A549 (cell line): ENCODE data around the gene CHCT1. TPM values are rescaled to one million over a fixed set of nuclear protein-coding genes. Genes with fewer than 3 reads are reported as not detected.
A peak's percentile ranks its signal among the peaks of the same experiment; 100 is the strongest.
"Not testable (repeated sequence)": the region's sequence is repeated elsewhere in the genome, so short reads cannot be mapped to it uniquely, and the experiment has no call there.

Experiments used
- ATAC-seq, 2 experiments: fragments of 200-7000 bp in 1 of 2; fragments of >200 bp in 1 of 2; cut with Nextera tagmentation in 1 of 2; cut with Tn5 transposase in 1 of 2; 3 replicates each; pipeline versions ENCODE4 v1.8.0 to v1.9.1; 2018 to 2020; ENCODE audit warnings: mild to moderate bottlenecking in 1 of 2, moderate library complexity in 1 of 2
- CTCF ChIA-PET: fragments of 300-600 bp; sonication (Branson Sonifier 250); formaldehyde crosslinking; extraction: SDS; loops from one replicate; lab custom pipeline; 2021; ENCODE audit warnings: antibody characterized with exemption, inconsistent platforms; lab: Yijun Ruan, JAX
- POLR2A ChIA-PET: fragments of 350-600 bp; formaldehyde crosslinking; extraction: SDS; loops from one replicate; lab custom pipeline; 2021; ENCODE audit warnings: antibody characterized with exemption, inconsistent platforms; lab: Yijun Ruan, JAX
- DNase-seq, 2 experiments: peaks; one replicate each; pipeline versions ENCODE4 v3.0.0 to v3.0.0-alpha.2; 2011 to 2016; ENCODE audit warnings: low read depth in 1 of 2, low spot score in 1 of 2
- FAIRE-seq: peaks from 2 replicates; lab custom pipeline; 2011; peaks lifted over from hg19 to GRCh38; lab: Jason Lieb, UNC
- H3K27ac ChIP-seq, 2 experiments: fragments of >200 bp; sonication (Bioruptor Twin); formaldehyde crosslinking; 3 replicates each; pipeline ENCODE4 v1.5.1; 2016 to 2017
- H3K4me1 ChIP-seq: fragments of >200 bp; sonication (Bioruptor Twin); formaldehyde crosslinking; 3 replicates; pipeline ENCODE4 v1.6.1; 2016
- H3K4me2 ChIP-seq: fragments of >200 bp; sonication (Bioruptor Twin); formaldehyde crosslinking; 3 replicates; pipeline ENCODE4 v1.6.1; 2016
- H3K4me3 ChIP-seq: fragments of >200 bp; sonication (Bioruptor Twin); formaldehyde crosslinking; 3 replicates; pipeline ENCODE4 v1.5.1; 2016
- H3K9me3 ChIP-seq: fragments of >200 bp; sonication (Bioruptor Twin); formaldehyde crosslinking; 3 replicates; pipeline ENCODE4 v1.6.1; 2016
- BCL3 ChIP-seq: fragments of >200 bp; sonication (Bioruptor Twin); formaldehyde crosslinking; IDR thresholded peaks from 3 replicates; pipeline ENCODE4 v1.6.1; 2016
- CHD4 ChIP-seq: fragments of 200-600 bp; sonication (generic); IDR thresholded peaks from 2 replicates; pipeline ENCODE4 v1.6.1; 2016; ENCODE audit warnings: antibody characterized with exemption, mild to moderate bottlenecking, borderline replicate concordance
- CTCF ChIP-seq: fragments of >200 bp; sonication (Bioruptor Twin); formaldehyde crosslinking; IDR thresholded peaks from 3 replicates; pipeline ENCODE4 v1.5.1; 2016
- EHMT2 ChIP-seq: fragments of 200-600 bp; sonication (generic); IDR thresholded peaks from 2 replicates; pipeline ENCODE4 v1.6.1; 2016; ENCODE audit warnings: antibody characterized with exemption, low read depth, mild to moderate bottlenecking, moderate library complexity
- ESRRA ChIP-seq: fragments of 150-350 bp; IDR thresholded peaks from 2 replicates; pipeline ENCODE4 v1.6.1; 2014; ENCODE audit warnings: mild to moderate bottlenecking, low read length, borderline replicate concordance
- FOSB ChIP-seq: fragments of 250-450 bp; sonication (Bioruptor Pico); IDR thresholded peaks from 2 replicates; pipeline ENCODE4 v1.5.0; 2020; ENCODE audit warnings: mild to moderate bottlenecking, moderate library complexity
- GATA3 ChIP-seq: IDR thresholded peaks from 2 replicates; pipeline ENCODE4 v1.6.1; 2012; ENCODE audit warnings: borderline replicate concordance
- HEYL ChIP-seq: fragments of 250-450 bp; sonication (Bioruptor Pico); IDR thresholded peaks from 2 replicates; pipeline ENCODE4 v1.8.0; 2021; ENCODE audit warnings: mild to moderate bottlenecking, moderate library complexity
- HMGXB4 ChIP-seq: fragments of 250-450 bp; sonication (Bioruptor Pico); IDR thresholded peaks from 2 replicates; pipeline ENCODE4 v1.5.0; 2021; ENCODE audit warnings: mild to moderate bottlenecking, moderate library complexity, borderline replicate concordance
- KDM5A ChIP-seq: fragments of 200-600 bp; sonication (generic); IDR thresholded peaks from 2 replicates; pipeline ENCODE4 v1.6.1; 2016; ENCODE audit warnings: antibody characterized with exemption, mild to moderate bottlenecking
- MAX ChIP-seq: IDR thresholded peaks from 2 replicates; pipeline ENCODE4 v1.6.1; 2012
- MYC ChIP-seq: IDR thresholded peaks from 2 replicates; pipeline ENCODE4 v1.6.1; 2012; ENCODE audit warnings: mild to moderate bottlenecking, inconsistent platforms, low read length, improper control_type of control experiment, borderline replicate concordance
- NPAS2 ChIP-seq: fragments of 250-450 bp; sonication (Bioruptor Pico); IDR thresholded peaks from 2 replicates; pipeline ENCODE4 v1.8.0; 2022; ENCODE audit warnings: mild to moderate bottlenecking, moderate library complexity, borderline replicate concordance
- RAD21 ChIP-seq, 2 experiments: fragments of >200 bp in 1 of 2; sonication (Bioruptor Twin) in 1 of 2; formaldehyde crosslinking in 1 of 2; IDR thresholded peaks in 1 of 2; conservative IDR thresholded peaks in 1 of 2; 2 replicates in 1 of 2; 3 replicates in 1 of 2; pipeline ENCODE4 v1.6.1; 2012 to 2018; ENCODE audit warnings: inconsistent platforms in 1 of 2
- RCOR1 ChIP-seq: fragments of 150-350 bp; IDR thresholded peaks from 2 replicates; pipeline ENCODE4 v1.6.1; 2014; ENCODE audit warnings: antibody characterized with exemption, low read length, low read depth
- SMC3 ChIP-seq: fragments of >200 bp; sonication (Bioruptor Twin); formaldehyde crosslinking; IDR thresholded peaks from 3 replicates; pipeline ENCODE4 v1.6.1; 2018; ENCODE audit warnings: inconsistent platforms
- SREBF2 ChIP-seq: fragments of 450-650 bp; IDR thresholded peaks from 2 replicates; pipeline ENCODE4 v1.6.1; 2014; ENCODE audit warnings: mild to moderate bottlenecking, moderate library complexity
- TFCP2L1 ChIP-seq: fragments of 250-450 bp; sonication (Bioruptor Pico); IDR thresholded peaks from 2 replicates; pipeline ENCODE4 v1.5.0; 2021; ENCODE audit warnings: mild to moderate bottlenecking
- ZSCAN20 ChIP-seq: fragments of 250-450 bp; sonication (Bioruptor Pico); IDR thresholded peaks from 2 replicates; pipeline ENCODE4 v1.8.0; 2022; ENCODE audit warnings: mild to moderate bottlenecking, moderate library complexity
- WGBS: methylation state at CpG from one replicate; pipeline ENCODE4 v1.1.6; 2017; ENCODE audit errors: missing lambda C conversion rate; 5-methylcytosine and 5-hydroxymethylcytosine counted together
- polyA plus RNA-seq, 4 experiments: library from polyadenylated mRNA; depleted of rRNA in 3 of 4; stranded (reverse); fragments of >200 nt; fragmentation: RNase III in 1 of 4; extraction: RNeasy Plus Mini Kit Qiagen cat#74134 plus additional on column Dnase treatment in 1 of 4; gene quantifications; 2 replicates in 3 of 4; 3 replicates in 1 of 4; pipeline ENCODE4 v1.2.3, GENCODE V29; 2011 to 2017

CHCT1 gene
- polyA plus RNA-seq, 2 of the 4 experiments (the other 2 are of a cell fraction): 0.10 TPM; not detected in 1

GRCh38 chr17:60433021-60433997 is 11.0 kb downstream of the CHCT1 start:
- H3K9me3 ChIP-seq, DNase-seq, H3K4me1 ChIP-seq, POLR2A ChIA-PET, H3K27ac ChIP-seq, H3K4me3 ChIP-seq, ATAC-seq, FAIRE-seq, H3K4me2 ChIP-seq: not testable (repeated sequence)
- CTCF ChIA-PET: interaction anchor here (0.8 to 2.6 kb wide), 7 partner anchors 9 to 294 kb away, joined by 3 to 7 read pairs (median 4); partner anchors contain the start of genes CA4 and CHCT1
- WGBS: 90% methylated on average over 4 of the region's 4 CpGs

GRCh38 chr17:60435244-60436167 is 13.2 kb downstream of the CHCT1 start:
- Histone ChIP-seq H3K27ac (peak overlapping the region in 1 of 2 experiments; percentile 53; a peak in 3 of 6 replicates), H3K4me1 (no peaks in the 10 kb centered on the region; the same call in 2 of the 3 replicates), H3K4me3 (no peak overlapping the region), H3K4me2 (peak overlapping the region; percentile 35; the same call in 2 of the 3 replicates), H3K9me3 (peaks cover 2% of the 10 kb centered on the region; the same call in 1 of the 3 replicates)
- ATAC-seq (peak; percentile 82 to 86), DNase-seq (peak; percentile 82 to 85), FAIRE-seq (peak; percentile 84)
- 79% methylated on average over 28 of the region's 28 CpGs for WGBS
- POLR2A ChIA-PET: no interaction called here
- CTCF ChIA-PET: interaction anchor here (0.6 to 2.6 kb wide), 30 partner anchors 9 to 345 kb away, joined by 3 to 7 read pairs (median 3); partner anchors contain the start of gene CA4
- peak; percentile 97 for TF ChIP-seq CTCF
- peak; percentile 92 for TF ChIP-seq SMC3
- no peak for TF ChIP-seq ESRRA
- TF ChIP-seq GATA3: no peak
- TF ChIP-seq CHD4: no peak
- no peak for TF ChIP-seq FOSB (CRISPR knock-in tag)
- TF ChIP-seq BCL3: no peak
- no peak for TF ChIP-seq EHMT2
- TF ChIP-seq RCOR1: no peak
- no peak for TF ChIP-seq HMGXB4 (CRISPR knock-in tag)
- peak; percentile 73 for TF ChIP-seq MYC
- TF ChIP-seq KDM5A: no peak
- no peak for TF ChIP-seq HEYL (CRISPR knock-in tag)
- TF ChIP-seq SREBF2: no peak
- no peak for TF ChIP-seq NPAS2 (CRISPR knock-in tag)
- peak; percentile 52 for TF ChIP-seq MAX
- TF ChIP-seq TFCP2L1 (CRISPR knock-in tag): no peak
- TF ChIP-seq ZSCAN20 (CRISPR knock-in tag): no peak
- TF ChIP-seq RAD21 (conservative IDR thresholded peaks at IDR 0.05 in 1 of 2, IDR thresholded peaks at IDR 0.05 in 1 of 2): peak; percentile 97 to 99
